Activated effector memory CD4-positive, alpha-beta T cell treated with anti-CD3 and anti-CD28 coated beads, Interleukin-2, amount 50 U/mL, for 16 hours (primary cell): ENCODE results near the gene PPP6R1.
"Not testable (repeated sequence)": the region's sequence is repeated elsewhere in the genome, so short reads cannot be mapped to it uniquely, and the experiment has no call there.

Source experiments
- DNase-seq: peaks from one replicate; pipeline ENCODE4 v3.0.0-alpha.2; 2020

The PPP6R1 gene

GRCh38 chr19:55241935-55242464, 16.8 kb downstream of the PPP6R1 start:
- DNase-seq: no peak

GRCh38 chr19:55241143-55241934, 17.5 kb downstream of the PPP6R1 start:
- no peak for DNase-seq

GRCh38 chr19:55240713-55241020, 18.1 kb downstream of the PPP6R1 start:
- no peak for DNase-seq

GRCh38 chr19:55239004-55239403, 19.8 kb downstream of the PPP6R1 start:
- DNase-seq: no peak

- no peak for DNase-seq
Measured at GRCh38 chr19:55238030-55238429, 20.8 kb downstream of the PPP6R1 start.

GRCh38 chr19:55232986-55233385, 25.8 kb downstream of the PPP6R1 start:
- DNase-seq: no peak

- no peak for DNase-seq
Measured at GRCh38 chr19:55232286-55232602, 26.6 kb downstream of the PPP6R1 start.

- DNase-seq: no peak
Measured at GRCh38 chr19:55231391-55232285, 27.2 kb downstream of the PPP6R1 start.

- DNase-seq: no peak
Measured at GRCh38 chr19:55230780-55231179, 28.0 kb downstream of the PPP6R1 start.

- no peak for DNase-seq
Measured at GRCh38 chr19:55230329-55230728, 28.5 kb downstream of the PPP6R1 start.

- no peak for DNase-seq
Measured at GRCh38 chr19:55229789-55230182, 29.0 kb downstream of the PPP6R1 start.

GRCh38 chr19:55229145-55229788, 29.6 kb downstream of the PPP6R1 start:
- no peak for DNase-seq

GRCh38 chr19:55228403-55229031, 30.3 kb downstream of the PPP6R1 start, which contains the start of gene TMEM86B:
Gene TMEM86B (minus strand): TSS chr19:55228763. CDS start chr19:55228741, 22 bp downstream.
- DNase-seq: no peak

- DNase-seq: no peak
Measured at GRCh38 chr19:55228015-55228391, 30.8 kb downstream of the PPP6R1 start.

GRCh38 chr19:55227241-55228014, 31.4 kb downstream of the PPP6R1 start:
- DNase-seq: peak; percentile 54

- DNase-seq: no peak
Measured at GRCh38 chr19:55226788-55227187, 32.0 kb downstream of the PPP6R1 start.

- no peak for DNase-seq
Measured at GRCh38 chr19:55226273-55226672, 32.5 kb downstream of the PPP6R1 start.

GRCh38 chr19:55225415-55225958, 33.3 kb downstream of the PPP6R1 start:
- no peak for DNase-seq

GRCh38 chr19:55224679-55225414, 34.0 kb downstream of the PPP6R1 start:
- not testable (repeated sequence) for DNase-seq

- no peak for DNase-seq
Measured at GRCh38 chr19:55224038-55224665, 34.7 kb downstream of the PPP6R1 start.
